ENCODE measurements around the gene DPM1.

DPM1 gene

GRCh38 chr20:50887576-50887975 lies 70.8 kb downstream of the DPM1 start:
- no peak for DNase-seq (ENCODE audit: low spot score)
- no peak for TF ChIP-seq CTCF (IDR thresholded peaks at IDR 0.05; ENCODE audit: borderline replicate concordance, control extremely low read depth, extremely low read depth, insufficient read depth, missing control alignments)
- in situ Hi-C loops (cut with MboI; ENCODE audit: low sequenced_read_pairs, unreplicated experiment), result no loop called here

- in situ Hi-C loops (cut with MboI; ENCODE audit: low sequenced_read_pairs, unreplicated experiment), result no loop called here
- DNase-seq (ENCODE audit: low spot score), result no peak
- no peak for TF ChIP-seq CTCF (IDR thresholded peaks at IDR 0.05; ENCODE audit: borderline replicate concordance, control extremely low read depth, extremely low read depth, insufficient read depth, missing control alignments)
These were observed 72.0 kb downstream of the DPM1 start for GRCh38 chr20:50886184-50886790.

GRCh38 chr20:50885781-50886180 lies 72.6 kb downstream of the DPM1 start:
- TF ChIP-seq CTCF (IDR thresholded peaks at IDR 0.05; ENCODE audit: borderline replicate concordance, control extremely low read depth, extremely low read depth, insufficient read depth, missing control alignments), result no peak
- in situ Hi-C loops (cut with MboI; ENCODE audit: low sequenced_read_pairs, unreplicated experiment), result no loop called here
- no peak for DNase-seq (ENCODE audit: low spot score)

GRCh38 chr20:50885068-50885467 lies 73.3 kb downstream of the DPM1 start:
- in situ Hi-C loops (cut with MboI; ENCODE audit: low sequenced_read_pairs, unreplicated experiment), result no loop called here
- no peak for TF ChIP-seq CTCF (IDR thresholded peaks at IDR 0.05; ENCODE audit: borderline replicate concordance, control extremely low read depth, extremely low read depth, insufficient read depth, missing control alignments)
- DNase-seq (ENCODE audit: low spot score), result no peak

Data from GM13976 (cell line).